Neural progenitor cell (in vitro differentiated cells): ENCODE measurements around the gene CYB561. TPM values are rescaled to one million over a fixed set of nuclear protein-coding genes. Genes with fewer than 3 reads are reported as not detected.

Experiments
- DNase-seq: peaks from one replicate; pipeline ENCODE4 v3.0.0-alpha.2; 2016; ENCODE audit warnings: low spot score
- H2AFZ ChIP-seq: fragments of 200-600 bp; sonication (generic); replicated peaks from 2 replicates; pipeline ENCODE4 v1.6.1; 2016; ENCODE audit warnings: antibody characterized with exemption
- H3F3A ChIP-seq: fragments of 200-600 bp; sonication (generic); 2 replicates; pipeline ENCODE4 v1.6.1; 2016; ENCODE audit warnings: antibody characterized with exemption, low read depth
- H3K27ac ChIP-seq: fragments of 200-600 bp; sonication (generic); 2 replicates; pipeline ENCODE4 v1.5.1; 2016; ENCODE audit warnings: mild to moderate bottlenecking
- H3K27me3 ChIP-seq: fragments of 200-600 bp; sonication (generic); 2 replicates; pipeline ENCODE4 v1.6.1; 2016; ENCODE audit warnings: mild to moderate bottlenecking, moderate library complexity
- H3K36me3 ChIP-seq: fragments of 200-600 bp; sonication (generic); 2 replicates; pipeline ENCODE4 v1.5.1; 2016
- H3K4me1 ChIP-seq: fragments of 200-600 bp; sonication (generic); 2 replicates; pipeline ENCODE4 v1.6.1; 2016; ENCODE audit warnings: mixed run types
- H3K4me2 ChIP-seq: fragments of 200-600 bp; sonication (generic); 2 replicates; pipeline ENCODE4 v1.6.1; 2016
- H3K4me3 ChIP-seq: fragments of 200-600 bp; sonication (generic); 2 replicates; pipeline ENCODE4 v1.5.1; 2016
- H3K79me2 ChIP-seq: fragments of 200-600 bp; sonication (generic); 2 replicates; pipeline ENCODE4 v1.6.1; 2016; ENCODE audit warnings: low read depth
- H3K9ac ChIP-seq: fragments of 200-600 bp; sonication (generic); 2 replicates; pipeline ENCODE4 v1.6.1; 2016
- H3K9me3 ChIP-seq: fragments of 200-600 bp; sonication (generic); 2 replicates; pipeline ENCODE4 v1.5.1; 2016; ENCODE audit warnings: low read depth
- H4K20me1 ChIP-seq: fragments of 200-600 bp; sonication (generic); 2 replicates; pipeline ENCODE4 v1.6.1; 2016; ENCODE audit warnings: low read depth
- H3K27ac Mint-ChIP-seq: 3 replicates; pipeline ENCODE4 v1.8.0; 2021; ENCODE audit warnings: mixed read lengths
- H3K27me3 Mint-ChIP-seq: 2 replicates; pipeline ENCODE4 v1.8.0; 2022; ENCODE audit warnings: low read depth, mild to moderate bottlenecking, inconsistent platforms, moderate library complexity, mixed read lengths; ENCODE audit not compliant: insufficient read depth
- H3K36me3 Mint-ChIP-seq: 3 replicates; pipeline ENCODE4 v1.8.0; 2021; ENCODE audit warnings: mixed read lengths
- H3K4me1 Mint-ChIP-seq: 3 replicates; pipeline ENCODE4 v1.8.0; 2021; ENCODE audit warnings: mixed read lengths
- H3K4me3 Mint-ChIP-seq: 3 replicates; pipeline ENCODE4 v1.8.0; 2021; ENCODE audit warnings: mild to moderate bottlenecking, moderate library complexity, mixed read lengths
- H3K9me3 Mint-ChIP-seq: 3 replicates; pipeline ENCODE4 v1.8.0; 2020; ENCODE audit warnings: mixed read lengths
- CTCF ChIP-seq: fragments of 200-600 bp; sonication (generic); IDR thresholded peaks from 2 replicates; pipeline ENCODE4 v1.5.1; 2017; ENCODE audit warnings: antibody characterized with exemption, mild to moderate bottlenecking
- EZH2 ChIP-seq: fragments of 200-600 bp; sonication (generic); IDR thresholded peaks from 2 replicates; pipeline ENCODE4 v1.6.1; 2017; ENCODE audit warnings: antibody characterized with exemption, mild to moderate bottlenecking, moderate library complexity
- EZH2phosphoT487 ChIP-seq: fragments of 200-600 bp; sonication (generic); IDR thresholded peaks from 2 replicates; pipeline ENCODE4 v1.6.1; 2017; ENCODE audit warnings: antibody characterized with exemption
- total RNA-seq: library from RNA; depleted of rRNA; stranded (reverse); fragments of >200 nt; gene quantifications from 2 replicates; pipeline ENCODE4 v1.2.3, GENCODE V29; 2015; ENCODE audit warnings: low replicate concordance

The CYB561 gene
- total RNA-seq, 1 donor from 2014 or later: 4.2 TPM

GRCh38 chr17:63446753-63447470 is 806 bp upstream of the CYB561 start:
- Histone ChIP-seq H3K9me3 (no peaks in the 10 kb centered on the region), H3K79me2 (no peaks in the 10 kb centered on the region), H3K27me3 (peaks cover 37% of the 10 kb centered on the region), H3K4me1 (no peaks in the 10 kb centered on the region), H3K9ac (no peak overlapping the region), H4K20me1 (peaks cover 5% of the 10 kb centered on the region), H3F3A (peaks cover 10% of the 10 kb centered on the region), H3K27ac (no peak overlapping the region), H2AFZ (peak overlapping the region; percentile 93), H3K36me3 (no peaks in the 10 kb centered on the region), H3K4me2 (peak overlapping the region; percentile 87), H3K4me3 (peak overlapping the region; percentile 49)
- H3K4me3 Mint-ChIP-seq: peak overlapping the region; percentile 38
- TF ChIP-seq EZH2 (no peak), EZH2phosphoT487 (no peak), CTCF (no peak)
- peak; percentile 30 for DNase-seq
- H3K36me3 Mint-ChIP-seq: no peaks in the 10 kb centered on the region
- H3K4me1 Mint-ChIP-seq: peaks cover 32% of the 10 kb centered on the region
- H3K27ac Mint-ChIP-seq: no peak overlapping the region
- no peaks in the 10 kb centered on the region for H3K9me3 Mint-ChIP-seq
- H3K27me3 Mint-ChIP-seq: peaks cover 14% of the 10 kb centered on the region

GRCh38 chr17:63445571-63445953 is 544 bp downstream of the CYB561 start:
- Histone ChIP-seq H3K9ac (no peak overlapping the region), H3K79me2 (no peaks in the 10 kb centered on the region), H4K20me1 (peaks cover 5% of the 10 kb centered on the region), H3K36me3 (no peaks in the 10 kb centered on the region), H3K4me3 (peak overlapping the region; percentile 49), H3K9me3 (no peaks in the 10 kb centered on the region), H3K27ac (no peak overlapping the region), H3K27me3 (peaks cover 37% of the 10 kb centered on the region), H2AFZ (peak overlapping the region; percentile 93), H3F3A (peaks cover 10% of the 10 kb centered on the region), H3K4me2 (peak overlapping the region; percentile 87), H3K4me1 (peaks cover 2% of the 10 kb centered on the region)
- Mint-ChIP-seq H3K9me3 (no peaks in the 10 kb centered on the region), H3K4me1 (peaks cover 41% of the 10 kb centered on the region), H3K4me3 (peak overlapping the region; percentile 85), H3K27ac (no peak overlapping the region), H3K27me3 (peaks cover 12% of the 10 kb centered on the region), H3K36me3 (no peaks in the 10 kb centered on the region)
- DNase-seq: peak; percentile 74
- peak; percentile 36 for TF ChIP-seq EZH2
- TF ChIP-seq EZH2phosphoT487: no peak

- Histone ChIP-seq H3K9me3 (no peaks in the 10 kb centered on the region), H3K27ac (no peak overlapping the region), H3K9ac (no peak overlapping the region), H3K27me3 (peaks cover 37% of the 10 kb centered on the region), H3F3A (peaks cover 10% of the 10 kb centered on the region), H3K4me3 (peak overlapping the region; percentile 49), H3K4me2 (peak overlapping the region; percentile 87), H3K79me2 (no peaks in the 10 kb centered on the region), H3K4me1 (peaks cover 3% of the 10 kb centered on the region), H2AFZ (no peak overlapping the region), H3K36me3 (no peaks in the 10 kb centered on the region), H4K20me1 (peaks cover 5% of the 10 kb centered on the region)
- no peak overlapping the region for H3K27ac Mint-ChIP-seq
- H3K4me3 Mint-ChIP-seq: peak overlapping the region; percentile 85
- no peak for DNase-seq
- H3K27me3 Mint-ChIP-seq: peaks cover 13% of the 10 kb centered on the region
- peaks cover 42% of the 10 kb centered on the region for H3K4me1 Mint-ChIP-seq
- no peaks in the 10 kb centered on the region for H3K36me3 Mint-ChIP-seq
- TF ChIP-seq EZH2phosphoT487 (no peak), EZH2 (no peak), CTCF (no peak)
- H3K9me3 Mint-ChIP-seq: no peaks in the 10 kb centered on the region
These were observed 1.0 kb downstream of the CYB561 start for GRCh38 chr17:63445065-63445464.

- no peak for DNase-seq
- peaks cover 3% of the 10 kb centered on the region for H3K4me1 ChIP-seq
- no peak overlapping the region for H2AFZ ChIP-seq
- H3K4me3 ChIP-seq: no peak overlapping the region
- H3K27ac ChIP-seq: no peak overlapping the region
- H3K36me3 Mint-ChIP-seq: no peaks in the 10 kb centered on the region
- H3K9me3 ChIP-seq: no peaks in the 10 kb centered on the region
- no peak overlapping the region for H3K9ac ChIP-seq
- TF ChIP-seq EZH2phosphoT487: no peak
- TF ChIP-seq CTCF: no peak
- TF ChIP-seq EZH2: no peak
- H3K36me3 ChIP-seq: no peaks in the 10 kb centered on the region
- H3K4me2 ChIP-seq: no peak overlapping the region
- no peak overlapping the region for H3K27ac Mint-ChIP-seq
- H3K9me3 Mint-ChIP-seq: no peaks in the 10 kb centered on the region
- peaks cover 5% of the 10 kb centered on the region for H4K20me1 ChIP-seq
- H3F3A ChIP-seq: peaks cover 10% of the 10 kb centered on the region
- peaks cover 43% of the 10 kb centered on the region for H3K4me1 Mint-ChIP-seq
- no peaks in the 10 kb centered on the region for H3K79me2 ChIP-seq
- H3K4me3 Mint-ChIP-seq: peak overlapping the region; percentile 85
- peaks cover 15% of the 10 kb centered on the region for H3K27me3 Mint-ChIP-seq
- peaks cover 37% of the 10 kb centered on the region for H3K27me3 ChIP-seq
These were observed 1.6 kb downstream of the CYB561 start for GRCh38 chr17:63444457-63444856.
